Mesendoderm (in vitro differentiated cells): ENCODE data around the gene PRSS3.
A peak's percentile ranks its signal among the peaks of the same experiment; 100 is the strongest.
"Not testable (repeated sequence)": the region's sequence is repeated elsewhere in the genome, so short reads cannot be mapped to it uniquely, and the experiment has no call there.

Experiments used
- DNase-seq: peaks from one replicate; pipeline ENCODE4 v3.0.0; 2013
- H2AK5ac ChIP-seq: 2 replicates; pipeline ENCODE4 v1.6.1; 2013; ENCODE audit warnings: low read length, inconsistent platforms
- H2BK120ac ChIP-seq: 2 replicates; pipeline ENCODE4 v1.6.1; 2013; ENCODE audit warnings: low read depth, mild to moderate bottlenecking, low read length, moderate library complexity, mixed read lengths
- H2BK15ac ChIP-seq: replicated peaks from 2 replicates; pipeline ENCODE4 v1.6.1; 2013; ENCODE audit warnings: low read depth, mild to moderate bottlenecking, moderate library complexity
- H2BK5ac ChIP-seq: 2 replicates; pipeline ENCODE4 v1.6.1; 2013; ENCODE audit warnings: low read length, inconsistent platforms
- H3K18ac ChIP-seq: 2 replicates; pipeline ENCODE4 v1.6.1; 2013; ENCODE audit warnings: mild to moderate bottlenecking, low read length, mixed read lengths
- H3K23ac ChIP-seq: one replicate; pipeline ENCODE4 v1.6.1; 2013; ENCODE audit warnings: low read length
- H3K27ac ChIP-seq: 2 replicates; pipeline ENCODE4 v1.5.1; 2013; ENCODE audit warnings: low read depth, mild to moderate bottlenecking, inconsistent platforms, low read length, moderate library complexity
- H3K27me3 ChIP-seq: 2 replicates; pipeline ENCODE4 v1.6.1; 2013; ENCODE audit warnings: low read length, control low read depth, mild to moderate bottlenecking, inconsistent platforms; ENCODE audit not compliant: insufficient read depth, poor library complexity
- H3K36me3 ChIP-seq: 2 replicates; pipeline ENCODE4 v1.6.1; 2013; ENCODE audit warnings: low read length, inconsistent platforms; ENCODE audit not compliant: control insufficient read depth, insufficient read depth
- H3K4ac ChIP-seq: one replicate; pipeline ENCODE4 v1.6.1; 2013; ENCODE audit warnings: low read depth, mild to moderate bottlenecking, low read length, moderate library complexity
- H3K4me1 ChIP-seq: 2 replicates; pipeline ENCODE4 v1.6.1; 2013; ENCODE audit warnings: low read depth, low read length, inconsistent platforms; ENCODE audit not compliant: control insufficient read depth
- H3K4me2 ChIP-seq: 2 replicates; pipeline ENCODE4 v1.6.1; 2013; ENCODE audit warnings: low read length
- H3K4me3 ChIP-seq: 2 replicates; pipeline ENCODE4 v1.5.1; 2013; ENCODE audit warnings: mild to moderate bottlenecking, low read length
- H3K56ac ChIP-seq: one replicate; pipeline ENCODE4 v1.6.1; 2013; ENCODE audit warnings: low read length
- H3K79me1 ChIP-seq: 2 replicates; pipeline ENCODE4 v1.6.1; 2013; ENCODE audit warnings: low read length, inconsistent platforms
- H3K79me2 ChIP-seq: 2 replicates; pipeline ENCODE4 v1.6.1; 2013; ENCODE audit warnings: mild to moderate bottlenecking, low read length; ENCODE audit not compliant: control insufficient read depth, insufficient read depth
- H3K9ac ChIP-seq: 2 replicates; pipeline ENCODE4 v1.6.1; 2013; ENCODE audit warnings: low read length, inconsistent platforms
- H4K5ac ChIP-seq: one replicate; pipeline ENCODE4 v1.6.1; 2013; ENCODE audit warnings: low read length
- H4K8ac ChIP-seq: one replicate; pipeline ENCODE4 v1.6.1; 2013; ENCODE audit warnings: low read depth, mild to moderate bottlenecking, control low read depth, low read length, moderate library complexity
- WGBS: extraction: QIAGEN DNeasy Blood & Tissue Kit; methylation state at CpG from one replicate; pipeline ENCODE4 v1.1.7; 2013; ENCODE audit warnings: low lambda C conversion rate, missing lambda C conversion rate; ENCODE audit not compliant: insufficient coverage; ENCODE audit errors: extremely low coverage; 5-methylcytosine and 5-hydroxymethylcytosine counted together

PRSS3 gene

GRCh38 chr9:33804196-33804595 lies 8.8 kb downstream of the PRSS3 start:
- H3K36me3 ChIP-seq, H3K27me3 ChIP-seq, H2BK120ac ChIP-seq, H3K23ac ChIP-seq, H2BK15ac ChIP-seq, H3K79me1 ChIP-seq, H3K9ac ChIP-seq, H2BK5ac ChIP-seq, H3K56ac ChIP-seq, H4K8ac ChIP-seq, H3K18ac ChIP-seq, H3K4me3 ChIP-seq, H3K4me2 ChIP-seq, H3K4me1 ChIP-seq, H3K79me2 ChIP-seq, H3K27ac ChIP-seq, H3K4ac ChIP-seq, H2AK5ac ChIP-seq, H4K5ac ChIP-seq, DNase-seq: not testable (repeated sequence)
- no CpG with 5 or more reads among the region's 3 CpGs for WGBS

GRCh38 chr9:33807156-33807555 lies 11.8 kb downstream of the PRSS3 start:
- H3K27ac ChIP-seq, H4K8ac ChIP-seq, H3K4me1 ChIP-seq, H3K4me2 ChIP-seq, H3K27me3 ChIP-seq, H3K79me1 ChIP-seq, H4K5ac ChIP-seq, H3K4ac ChIP-seq, H3K36me3 ChIP-seq, H3K23ac ChIP-seq, H2BK15ac ChIP-seq, H2BK120ac ChIP-seq, H2AK5ac ChIP-seq, H3K79me2 ChIP-seq, H2BK5ac ChIP-seq, H3K4me3 ChIP-seq, H3K9ac ChIP-seq, H3K18ac ChIP-seq, H3K56ac ChIP-seq, DNase-seq: not testable (repeated sequence)
- WGBS, result no CpG with 5 or more reads among the region's 2 CpGs

GRCh38 chr9:33808979-33809322 lies 13.6 kb downstream of the PRSS3 start:
- WGBS, result no CpG with 5 or more reads among the region's 1 CpG
- not testable (repeated sequence) for H2BK5ac ChIP-seq, H2AK5ac ChIP-seq, H3K79me1 ChIP-seq, H3K23ac ChIP-seq, H3K79me2 ChIP-seq, H3K56ac ChIP-seq, H4K5ac ChIP-seq, H3K27ac ChIP-seq, H3K9ac ChIP-seq, H2BK120ac ChIP-seq, H4K8ac ChIP-seq, H3K4me1 ChIP-seq, H3K27me3 ChIP-seq, H3K4ac ChIP-seq, H3K4me2 ChIP-seq, H3K4me3 ChIP-seq, DNase-seq, H3K18ac ChIP-seq, H3K36me3 ChIP-seq, H2BK15ac ChIP-seq

- Histone ChIP-seq H3K9ac (no peak overlapping the region), H3K27ac (no peak overlapping the region), H2BK5ac (no peak overlapping the region), H4K5ac (no peak overlapping the region), H3K36me3 (no peaks in the 10 kb centered on the region), H3K4me1 (no peaks in the 10 kb centered on the region), H3K4ac (no peak overlapping the region), H3K23ac (no peak overlapping the region), H4K8ac (no peak overlapping the region), H3K4me3 (no peak overlapping the region), H3K18ac (no peak overlapping the region), H3K56ac (no peak overlapping the region), H3K4me2 (no peak overlapping the region), H3K79me2 (no peaks in the 10 kb centered on the region), H2BK120ac (no peak overlapping the region), H2AK5ac (no peak overlapping the region), H3K79me1 (no peaks in the 10 kb centered on the region), H2BK15ac (no peak overlapping the region), H3K27me3 (no peaks in the 10 kb centered on the region)
- WGBS, result no CpG with 5 or more reads among the region's 1 CpG
- DNase-seq, result no peak
Measured at GRCh38 chr9:33809506-33809905, 14.1 kb downstream of the PRSS3 start.

- Histone ChIP-seq H3K27ac (no peak overlapping the region), H3K23ac (no peak overlapping the region), H3K36me3 (no peaks in the 10 kb centered on the region), H4K5ac (no peak overlapping the region), H3K4me3 (no peak overlapping the region), H3K18ac (no peak overlapping the region), H3K4me1 (peaks cover 3% of the 10 kb centered on the region), H2BK5ac (no peak overlapping the region), H3K79me1 (no peaks in the 10 kb centered on the region), H3K56ac (no peak overlapping the region), H3K4me2 (no peak overlapping the region), H4K8ac (no peak overlapping the region), H3K27me3 (no peaks in the 10 kb centered on the region), H2BK15ac (no peak overlapping the region), H2BK120ac (no peak overlapping the region), H2AK5ac (no peak overlapping the region), H3K79me2 (peaks cover 9% of the 10 kb centered on the region), H3K9ac (no peak overlapping the region), H3K4ac (no peak overlapping the region)
- no CpG with 5 or more reads among the region's 8 CpGs for WGBS
- peak; percentile 31 for DNase-seq
Measured at GRCh38 chr9:33813712-33814641, 18.6 kb downstream of the PRSS3 start.

- no peak for DNase-seq
- peaks cover 27% of the 10 kb centered on the region for H3K79me2 ChIP-seq
- no peaks in the 10 kb centered on the region for H3K27me3 ChIP-seq
- no peak overlapping the region for H4K5ac ChIP-seq
- H3K9ac ChIP-seq, result no peak overlapping the region
- no peak overlapping the region for H3K4me3 ChIP-seq
- no CpG with 5 or more reads among the region's 7 CpGs for WGBS
- no peaks in the 10 kb centered on the region for H3K79me1 ChIP-seq
- peaks cover 3% of the 10 kb centered on the region for H3K4me1 ChIP-seq
- no peak overlapping the region for H2BK120ac ChIP-seq
- H2BK15ac ChIP-seq, result no peak overlapping the region
- peak overlapping the region; percentile 43 for H2AK5ac ChIP-seq
- H3K23ac ChIP-seq, result no peak overlapping the region
- no peak overlapping the region for H4K8ac ChIP-seq
- no peak overlapping the region for H2BK5ac ChIP-seq
- no peak overlapping the region for H3K4ac ChIP-seq
- no peak overlapping the region for H3K4me2 ChIP-seq
- no peak overlapping the region for H3K27ac ChIP-seq
- no peak overlapping the region for H3K18ac ChIP-seq
- no peaks in the 10 kb centered on the region for H3K36me3 ChIP-seq
- no peak overlapping the region for H3K56ac ChIP-seq
Measured at GRCh38 chr9:33815781-33816180, 20.4 kb downstream of the PRSS3 start.
